ENCODE data around the gene ANTXRL. TPM values are rescaled to one million over a fixed set of nuclear protein-coding genes. Genes with fewer than 3 reads are reported as not detected.
"Not testable (repeated sequence)": the region's sequence is repeated elsewhere in the genome, so short reads cannot be mapped to it uniquely, and the experiment has no call there.

The ANTXRL gene
- total RNA-seq, 1 donor from 2014 or later = not detected

- no peak for TF ChIP-seq CTCF (IDR thresholded peaks at IDR 0.05)
- H3K4me1 Mint-ChIP-seq = no peaks in the 10 kb centered on the region
- DNase-seq (no peak), ATAC-seq (ENCODE audit: low read depth) (no peak)
- H3K27ac Mint-ChIP-seq = no peak overlapping the region
- intact Hi-C loops (cut with micrococcal nuclease) = no loop called here
- ChIA-PET POLR2A (no interaction called here), CTCF (no interaction called here)
- no peaks in the 10 kb centered on the region for H3K36me3 Mint-ChIP-seq (ENCODE audit: low read depth)
- no peaks in the 10 kb centered on the region for H3K9me3 Mint-ChIP-seq
- peaks cover 17% of the 10 kb centered on the region for H3K27me3 Mint-ChIP-seq
- no peak overlapping the region for H3K4me3 Mint-ChIP-seq
Measured at GRCh38 chr10:46326971-46327370, 40.2 kb downstream of the ANTXRL start.

- Mint-ChIP-seq H3K27me3 (peaks cover 17% of the 10 kb centered on the region), H3K9me3 (no peaks in the 10 kb centered on the region), H3K36me3 (ENCODE audit: low read depth) (no peaks in the 10 kb centered on the region), H3K27ac (no peak overlapping the region), H3K4me1 (no peaks in the 10 kb centered on the region), H3K4me3 (no peak overlapping the region)
- no peak for DNase-seq
- ATAC-seq (ENCODE audit: low read depth) = no peak
- intact Hi-C loops (cut with micrococcal nuclease) = no loop called here
- ChIA-PET POLR2A (no interaction called here), CTCF (no interaction called here)
- no peak for TF ChIP-seq CTCF (IDR thresholded peaks at IDR 0.05)
Measured at GRCh38 chr10:46327685-46328084, 40.9 kb downstream of the ANTXRL start.

- intact Hi-C loops (cut with micrococcal nuclease) = no loop called here
- Mint-ChIP-seq H3K27me3 (peaks cover 17% of the 10 kb centered on the region), H3K4me3 (no peak overlapping the region), H3K9me3 (no peaks in the 10 kb centered on the region), H3K27ac (no peak overlapping the region), H3K36me3 (ENCODE audit: low read depth) (no peaks in the 10 kb centered on the region), H3K4me1 (no peaks in the 10 kb centered on the region)
- ATAC-seq (ENCODE audit: low read depth) (no peak), DNase-seq (no peak)
- POLR2A ChIA-PET = no interaction called here
- CTCF ChIA-PET = no interaction called here
- no peak for TF ChIP-seq CTCF (IDR thresholded peaks at IDR 0.05)
Measured at GRCh38 chr10:46328853-46329689, 42.3 kb downstream of the ANTXRL start.

GRCh38 chr10:46329690-46330016 lies 42.9 kb downstream of the ANTXRL start:
- ATAC-seq (ENCODE audit: low read depth) = no peak
- TF ChIP-seq CTCF (IDR thresholded peaks at IDR 0.05) = no peak
- POLR2A ChIA-PET = no interaction called here
- no peak overlapping the region for H3K4me3 Mint-ChIP-seq
- H3K27ac Mint-ChIP-seq = no peak overlapping the region
- intact Hi-C loops (cut with micrococcal nuclease) = no loop called here
- H3K27me3 Mint-ChIP-seq = peaks cover 17% of the 10 kb centered on the region
- no peaks in the 10 kb centered on the region for H3K4me1 Mint-ChIP-seq
- H3K36me3 Mint-ChIP-seq (ENCODE audit: low read depth) = no peaks in the 10 kb centered on the region
- no peak for DNase-seq
- no peaks in the 10 kb centered on the region for H3K9me3 Mint-ChIP-seq
- CTCF ChIA-PET = no interaction called here

- POLR2A ChIA-PET = no interaction called here
- intact Hi-C loops (cut with micrococcal nuclease) = no loop called here
- Mint-ChIP-seq H3K27me3 (peaks cover 17% of the 10 kb centered on the region), H3K4me1 (no peaks in the 10 kb centered on the region), H3K27ac (no peak overlapping the region), H3K9me3 (no peaks in the 10 kb centered on the region), H3K4me3 (no peak overlapping the region), H3K36me3 (ENCODE audit: low read depth) (no peaks in the 10 kb centered on the region)
- TF ChIP-seq CTCF (IDR thresholded peaks at IDR 0.05) = no peak
- CTCF ChIA-PET = no interaction called here
- DNase-seq (no peak), ATAC-seq (ENCODE audit: low read depth) (no peak)
Measured at GRCh38 chr10:46330894-46331293, 44.1 kb downstream of the ANTXRL start.

- H3K4me3 Mint-ChIP-seq; intact Hi-C loops (cut with micrococcal nuclease); H3K27me3 Mint-ChIP-seq; H3K4me1 Mint-ChIP-seq; H3K36me3 Mint-ChIP-seq (ENCODE audit: low read depth); ATAC-seq (ENCODE audit: low read depth); CTCF ChIA-PET; POLR2A ChIA-PET; H3K27ac Mint-ChIP-seq; DNase-seq; H3K9me3 Mint-ChIP-seq: not testable (repeated sequence)
Measured at GRCh38 chr10:46365484-46365883, 78.7 kb downstream of the ANTXRL start.

- POLR2A ChIA-PET; DNase-seq; H3K9me3 Mint-ChIP-seq; intact Hi-C loops (cut with micrococcal nuclease); H3K27ac Mint-ChIP-seq; H3K4me3 Mint-ChIP-seq; H3K36me3 Mint-ChIP-seq (ENCODE audit: low read depth); H3K27me3 Mint-ChIP-seq; ATAC-seq (ENCODE audit: low read depth); CTCF ChIA-PET; H3K4me1 Mint-ChIP-seq: not testable (repeated sequence)
Measured at GRCh38 chr10:46367209-46367608, 80.4 kb downstream of the ANTXRL start.

GRCh38 chr10:46367666-46368240 lies 81.0 kb downstream of the ANTXRL start:
- intact Hi-C loops (cut with micrococcal nuclease); POLR2A ChIA-PET; H3K4me1 Mint-ChIP-seq; H3K36me3 Mint-ChIP-seq (ENCODE audit: low read depth); H3K27me3 Mint-ChIP-seq; H3K27ac Mint-ChIP-seq; H3K9me3 Mint-ChIP-seq; DNase-seq; CTCF ChIA-PET; ATAC-seq (ENCODE audit: low read depth); H3K4me3 Mint-ChIP-seq: not testable (repeated sequence)
